Pancreas (tissue), 10 donors: ENCODE measurements around the gene WNT16. TPM values are rescaled to one million over a fixed set of nuclear protein-coding genes. Genes with fewer than 3 reads are reported as not detected.

Experiments used
- ATAC-seq, 4 donors: fragments of 200-7000 bp; cut with Tn5 transposase; one replicate each; pipeline versions ENCODE4 v1.8.0 to v1.9.1; 2020; ENCODE audit warnings: mild to moderate bottlenecking in 4 of 4, moderate library complexity in 4 of 4
- DNase-seq, 6 donors: peaks; one replicate each; pipeline ENCODE4 v3.0.0-alpha.2; 2020
- FAIRE-seq: peaks from 2 replicates; lab custom pipeline; 2012; peaks lifted over from hg19 to GRCh38; lab: Jason Lieb, UNC
- H3K27ac ChIP-seq, 4 donors: fragments of 200-600 bp; sonication (generic); 1 replicate in 3 of 4; 2 replicates in 1 of 4; pipeline versions ENCODE4 v1.5.0 to v1.8.0; 2020
- H3K27me3 ChIP-seq, 4 donors: fragments of 200-600 bp; one replicate each; pipeline ENCODE4 v1.8.0; 2021
- H3K36me3 ChIP-seq, 3 donors: fragments of 200-600 bp; sonication (generic) in 1 of 3; one replicate each; pipeline versions ENCODE4 v1.5.0 to v1.8.0; 2020 to 2021
- H3K4me1 ChIP-seq, 3 donors: fragments of 200-600 bp; one replicate each; pipeline ENCODE4 v1.8.0; 2021
- H3K4me3 ChIP-seq, 4 donors: fragments of 200-600 bp; sonication (generic) in 2 of 4; one replicate each; pipeline versions ENCODE4 v1.5.0 to v1.8.0; 2020 to 2021
- H3K9me3 ChIP-seq, 4 donors: fragments of 200-600 bp; one replicate each; pipeline ENCODE4 v1.8.0; 2021
- WGBS, 2 donors: extraction: QIAGEN DNeasy Blood & Tissue Kit; methylation state at CpG; one replicate each; pipeline ENCODE4 v1.1.7; 2013; 5-methylcytosine and 5-hydroxymethylcytosine counted together
- intact Hi-C, 3 donors: fragments of 100-400 bp; cut with DNase I; formaldehyde crosslinking; loops; one replicate each; pipeline versions ENCODE4 v1.11.1 to v1.14.2; 2022
- polyA plus RNA-seq, 2 donors: library from polyadenylated mRNA; stranded (reverse); fragments of 200-250 nt; gene quantifications; one replicate each; pipeline ENCODE4 v1.2.3, GENCODE V29; 2013
- total RNA-seq, 6 donors: library from RNA; stranded (reverse); fragmentation: NEBNext Ultra II Directional in 4 of 6; extraction: Animal tissue kit (Norgen Biotek cat#: 25700) in 4 of 6; gene quantifications; one replicate each; pipeline versions ENCODE4 v1.2.1 to v1.2.4, GENCODE V29; 2021 to 2023
- TF ChIP-seq, protein P1 (sequence below), 4 donors: fragments of 200-600 bp; sonication (generic) in 3 of 4; IDR thresholded peaks; one replicate each; pipeline versions ENCODE4 v1.5.0 to v1.8.0; 2021; ENCODE audit warnings: antibody characterized with exemption in 4 of 4
- donor health status: healthy with polysubstance abuse.
- donor health status: DM: no; HTN: no; CAD: no; lungs with moderate emphysema.
- donor health status: DM: no; HTN: no; CAD: no.
- donor health status: control.
- donor health status: control.
- donor health status: Bipolar disorder and iron deficiency.
- donor health status: DM: yes; HTN: yes; CAD: no.
- donor health status: DM: no; HTN: no; CAD: no.
- donor health status: DM: no; HTN: no; CAD: no.
- donor health status: DM: yes; HTN: yes; CAD: no.

Gene WNT16
- total and polyA plus RNA-seq, 8 donors, result 0.05 to 0.06 TPM; not detected in 6

DNA sequence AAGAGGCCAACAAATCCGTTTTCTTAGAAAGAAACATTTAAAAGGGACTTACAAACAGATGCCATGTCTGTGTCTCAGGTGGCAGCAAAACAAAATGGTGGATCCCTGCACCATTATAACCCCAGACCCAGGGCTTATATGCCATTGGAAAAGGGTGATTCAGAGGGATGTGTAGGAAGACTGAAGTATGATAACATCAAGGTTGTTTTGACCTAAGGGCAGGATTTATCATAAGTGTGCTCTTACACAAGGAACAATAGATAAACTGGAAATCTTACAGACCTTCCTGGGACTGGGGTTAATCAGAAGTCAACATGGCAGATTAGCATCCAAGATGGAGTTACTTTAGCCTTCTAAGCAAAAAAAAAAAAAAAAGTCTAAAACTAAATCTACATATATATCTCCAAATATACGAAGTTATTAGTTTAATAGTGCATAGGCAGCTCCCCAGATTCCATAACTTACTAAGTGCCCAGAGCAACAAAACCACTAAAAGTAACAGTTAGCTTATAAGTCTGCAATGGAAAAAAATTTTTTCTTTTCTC is 34.3 kb upstream of the WNT16 start:
- DNase-seq, result no peak
- H3K4me1 ChIP-seq, result no peaks in the 10 kb centered on the region
- H3K4me3 ChIP-seq, result no peak overlapping the region
- ATAC-seq, result no peak
- no peaks in the 10 kb centered on the region for H3K27me3 ChIP-seq
- no peaks in the 10 kb centered on the region for H3K9me3 ChIP-seq
- TF ChIP-seq, protein P1, sequence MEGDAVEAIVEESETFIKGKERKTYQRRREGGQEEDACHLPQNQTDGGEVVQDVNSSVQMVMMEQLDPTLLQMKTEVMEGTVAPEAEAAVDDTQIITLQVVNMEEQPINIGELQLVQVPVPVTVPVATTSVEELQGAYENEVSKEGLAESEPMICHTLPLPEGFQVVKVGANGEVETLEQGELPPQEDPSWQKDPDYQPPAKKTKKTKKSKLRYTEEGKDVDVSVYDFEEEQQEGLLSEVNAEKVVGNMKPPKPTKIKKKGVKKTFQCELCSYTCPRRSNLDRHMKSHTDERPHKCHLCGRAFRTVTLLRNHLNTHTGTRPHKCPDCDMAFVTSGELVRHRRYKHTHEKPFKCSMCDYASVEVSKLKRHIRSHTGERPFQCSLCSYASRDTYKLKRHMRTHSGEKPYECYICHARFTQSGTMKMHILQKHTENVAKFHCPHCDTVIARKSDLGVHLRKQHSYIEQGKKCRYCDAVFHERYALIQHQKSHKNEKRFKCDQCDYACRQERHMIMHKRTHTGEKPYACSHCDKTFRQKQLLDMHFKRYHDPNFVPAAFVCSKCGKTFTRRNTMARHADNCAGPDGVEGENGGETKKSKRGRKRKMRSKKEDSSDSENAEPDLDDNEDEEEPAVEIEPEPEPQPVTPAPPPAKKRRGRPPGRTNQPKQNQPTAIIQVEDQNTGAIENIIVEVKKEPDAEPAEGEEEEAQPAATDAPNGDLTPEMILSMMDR (IDR thresholded peaks at IDR 0.05), result no peak
- 71 to 72% methylated on average over 2 of the region's 2 CpGs for WGBS, 2 donors
- intact Hi-C loops, result no loop called here
- H3K36me3 ChIP-seq, result no peaks in the 10 kb centered on the region
- FAIRE-seq, result no peak
- no peak overlapping the region for H3K27ac ChIP-seq

GRCh38 chr7:121297843-121298242 is 31.0 kb upstream of the WNT16 start:
- DNase-seq (no peak), FAIRE-seq (no peak), ATAC-seq (no peak)
- no peaks in the 10 kb centered on the region for H3K9me3 ChIP-seq
- intact Hi-C loops, result no loop called here
- H3K27me3 ChIP-seq, result no peaks in the 10 kb centered on the region
- H3K36me3 ChIP-seq, result no peaks in the 10 kb centered on the region
- H3K4me1 ChIP-seq, result no peaks in the 10 kb centered on the region
- H3K27ac ChIP-seq, result no peak overlapping the region
- no peak overlapping the region for H3K4me3 ChIP-seq
- 24 to 30% methylated on average over 2 of the region's 2 CpGs for WGBS, 2 donors
- TF ChIP-seq, protein P1 (IDR thresholded peaks at IDR 0.05), result no peak

DNA sequence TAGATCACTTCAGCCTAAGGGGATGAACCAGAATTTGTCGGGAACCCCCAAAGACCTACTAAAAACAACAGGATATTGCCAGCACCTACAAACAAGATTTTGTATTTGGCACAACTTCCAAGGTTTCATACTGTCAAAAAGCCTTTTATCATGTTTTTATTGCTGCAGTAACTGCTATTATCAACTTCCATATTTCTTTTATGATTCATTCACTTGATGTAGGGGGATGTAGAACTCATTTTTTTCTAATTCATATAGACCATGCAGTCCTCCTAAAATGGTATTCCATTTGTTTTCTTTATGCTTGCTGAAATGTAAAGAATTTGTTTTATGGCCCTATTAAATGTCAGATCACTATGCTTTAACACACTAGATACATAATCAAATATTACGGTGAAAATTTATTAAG is 30.0 kb upstream of the WNT16 start:
- Histone ChIP-seq H3K27me3 (no peaks in the 10 kb centered on the region), H3K4me3 (no peak overlapping the region), H3K9me3 (no peaks in the 10 kb centered on the region), H3K27ac (no peak overlapping the region), H3K36me3 (no peaks in the 10 kb centered on the region), H3K4me1 (no peaks in the 10 kb centered on the region)
- intact Hi-C loops, result no loop called here
- ATAC-seq, result no peak
- FAIRE-seq, result no peak
- TF ChIP-seq, protein P1 (IDR thresholded peaks at IDR 0.05), result no peak
- DNase-seq, result no peak
- WGBS, 2 donors, result 80 to 87% methylated on average over 2 of the region's 2 CpGs

DNA sequence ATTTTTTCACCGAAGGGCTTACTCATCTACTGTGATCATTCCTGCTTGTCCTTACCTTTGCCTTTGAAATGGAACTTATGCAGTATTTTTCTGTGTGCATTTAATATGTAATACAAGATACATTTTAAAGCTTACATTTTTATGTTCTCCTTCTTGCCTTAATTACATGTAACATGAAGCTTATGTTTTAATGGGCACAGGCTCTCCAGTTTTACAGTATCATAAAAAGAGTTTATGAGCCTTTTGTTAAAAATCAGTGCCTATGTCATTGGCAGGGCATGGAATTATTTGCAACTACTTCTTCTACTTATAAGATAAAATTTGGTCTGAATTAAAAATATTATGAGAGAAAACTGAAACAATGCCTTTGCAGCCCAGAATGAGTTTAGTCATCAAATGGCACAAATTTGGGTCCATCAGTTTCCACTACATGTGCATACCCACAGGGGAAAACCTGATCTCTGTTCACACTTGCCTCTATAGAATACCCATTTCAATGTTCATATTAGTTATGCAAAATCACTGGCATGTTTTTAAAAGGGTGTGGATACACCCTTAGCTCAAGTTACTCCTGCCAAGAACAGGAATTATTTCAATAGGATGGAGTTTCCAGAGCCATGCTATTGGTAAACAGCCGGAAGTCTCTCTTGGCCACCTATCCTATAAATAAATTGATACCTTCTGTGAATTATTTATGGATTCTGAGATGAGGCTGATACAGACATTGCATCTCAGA is 27.9 kb upstream of the WNT16 start:
- no peak for FAIRE-seq
- Histone ChIP-seq H3K36me3 (no peaks in the 10 kb centered on the region), H3K4me3 (no peak overlapping the region), H3K4me1 (no peaks in the 10 kb centered on the region), H3K9me3 (no peaks in the 10 kb centered on the region), H3K27me3 (no peaks in the 10 kb centered on the region), H3K27ac (no peak overlapping the region)
- ATAC-seq, result no peak
- WGBS, 2 donors, result 82 to 89% methylated on average over 2 of the region's 2 CpGs
- TF ChIP-seq, protein P1 (IDR thresholded peaks at IDR 0.05), result no peak
- intact Hi-C loops, result no loop called here
- DNase-seq, result no peak
